ENCODE measurements around the gene USH2A. TPM values are rescaled to one million over a fixed set of nuclear protein-coding genes. Genes with fewer than 3 reads are reported as not detected.

Gene USH2A
- total and polyA plus RNA-seq, 5 donors from 2014 or later = not detected

GRCh38 chr1:216200941-216201340, 222.3 kb downstream of the USH2A start:
- H3K36me3 Mint-ChIP-seq = no peaks in the 10 kb centered on the region
- H3K27me3 Mint-ChIP-seq = no peaks in the 10 kb centered on the region
- H3K9me3 ChIP-seq (ENCODE audit: control insufficient read depth in 2 of 2, low read length in 2 of 2) = peaks cover 0 to 6% of the 10 kb centered on the region in 2 experiments
- no peak overlapping the region for H3K4me3 ChIP-seq (ENCODE audit: low read depth, low read length)
- no peak overlapping the region for H3K27ac Mint-ChIP-seq
- H3K27ac ChIP-seq (ENCODE audit: insufficient read depth, low read length, poor library complexity, severe bottlenecking) = no peak overlapping the region
- H3K27me3 ChIP-seq (ENCODE audit: control insufficient read depth, insufficient read depth, low read length) = no peaks in the 10 kb centered on the region
- ATAC-seq (ENCODE audit: low read depth in 2 of 2) = no peak
- no peaks in the 10 kb centered on the region for H3K4me1 Mint-ChIP-seq
- H3K9me3 Mint-ChIP-seq = peaks cover 0 to 16% (median 4%) of the 10 kb centered on the region in 7 donors
- H3K4me3 Mint-ChIP-seq = no peak overlapping the region
- no peak for DNase-seq
- H3K4me1 ChIP-seq (ENCODE audit: control insufficient read depth, insufficient read depth, low read length, poor library complexity, severe bottlenecking) = no peaks in the 10 kb centered on the region
- H3K36me3 ChIP-seq (ENCODE audit: control insufficient read depth, insufficient read depth, low read length) = no peaks in the 10 kb centered on the region

- H3K27me3 ChIP-seq (ENCODE audit: control insufficient read depth, insufficient read depth, low read length) = no peaks in the 10 kb centered on the region
- no peak overlapping the region for H3K27ac ChIP-seq (ENCODE audit: insufficient read depth, low read length, poor library complexity, severe bottlenecking)
These were observed 228.5 kb downstream of the USH2A start for GRCh38 chr1:216194721-216195120.

GRCh38 chr1:216193839-216194443, 229.3 kb downstream of the USH2A start:
- no peak overlapping the region for H3K4me3 ChIP-seq (ENCODE audit: low read depth, low read length)
- no peak overlapping the region for H3K27ac Mint-ChIP-seq
- no peaks in the 10 kb centered on the region for H3K36me3 ChIP-seq (ENCODE audit: control insufficient read depth, insufficient read depth, low read length)
- H3K27me3 ChIP-seq (ENCODE audit: control insufficient read depth, insufficient read depth, low read length) = no peaks in the 10 kb centered on the region
- H3K27ac ChIP-seq (ENCODE audit: insufficient read depth, low read length, poor library complexity, severe bottlenecking) = no peak overlapping the region
- H3K4me1 Mint-ChIP-seq = no peaks in the 10 kb centered on the region
- ATAC-seq (ENCODE audit: low read depth in 2 of 2) = no peak
- H3K9me3 ChIP-seq (ENCODE audit: control insufficient read depth in 2 of 2, low read length in 2 of 2) = peaks cover 0 to 11% of the 10 kb centered on the region in 2 experiments
- peaks cover 4 to 14% (median 5%) of the 10 kb centered on the region in 7 donors for H3K9me3 Mint-ChIP-seq
- no peaks in the 10 kb centered on the region for H3K36me3 Mint-ChIP-seq
- no peak for DNase-seq
- H3K27me3 Mint-ChIP-seq = no peaks in the 10 kb centered on the region
- no peaks in the 10 kb centered on the region for H3K4me1 ChIP-seq (ENCODE audit: control insufficient read depth, insufficient read depth, low read length, poor library complexity, severe bottlenecking)
- no peak overlapping the region for H3K4me3 Mint-ChIP-seq

More at GRCh38 chr1:216194721-216195120, 228.5 kb downstream of the USH2A start:
- Mint-ChIP-seq H3K36me3 (no peaks in the 10 kb centered on the region), H3K27ac (no peak overlapping the region), H3K4me3 (no peak overlapping the region), H3K27me3 (no peaks in the 10 kb centered on the region), H3K4me1 (no peaks in the 10 kb centered on the region), H3K9me3 (peaks cover 4 to 14% (median 7%) of the 10 kb centered on the region in 7 donors)
- Histone ChIP-seq H3K36me3 (ENCODE audit: control insufficient read depth, insufficient read depth, low read length) (no peaks in the 10 kb centered on the region), H3K4me1 (ENCODE audit: control insufficient read depth, insufficient read depth, low read length, poor library complexity, severe bottlenecking) (no peaks in the 10 kb centered on the region), H3K9me3 (ENCODE audit: control insufficient read depth in 2 of 2, low read length in 2 of 2) (peaks cover 0 to 11% of the 10 kb centered on the region in 2 experiments), H3K4me3 (ENCODE audit: low read depth, low read length) (no peak overlapping the region)
- ATAC-seq (ENCODE audit: low read depth in 2 of 2) (no peak), DNase-seq (no peak)

GRCh38 chr1:216190438-216190837, 232.8 kb downstream of the USH2A start:
- Mint-ChIP-seq H3K27ac (no peak overlapping the region), H3K27me3 (no peaks in the 10 kb centered on the region), H3K36me3 (no peaks in the 10 kb centered on the region), H3K4me3 (no peak overlapping the region), H3K9me3 (peaks cover 4 to 14% (median 8%) of the 10 kb centered on the region in 7 donors), H3K4me1 (no peaks in the 10 kb centered on the region)
- H3K4me1 ChIP-seq (ENCODE audit: control insufficient read depth, insufficient read depth, low read length, poor library complexity, severe bottlenecking) = no peaks in the 10 kb centered on the region
- ATAC-seq (ENCODE audit: low read depth in 2 of 2) = no peak
- no peaks in the 10 kb centered on the region for H3K36me3 ChIP-seq (ENCODE audit: control insufficient read depth, insufficient read depth, low read length)
- DNase-seq = no peak
- H3K9me3 ChIP-seq (ENCODE audit: control insufficient read depth in 2 of 2, low read length in 2 of 2) = peaks cover 3 to 9% of the 10 kb centered on the region in 2 experiments
- no peak overlapping the region for H3K27ac ChIP-seq (ENCODE audit: insufficient read depth, low read length, poor library complexity, severe bottlenecking)
- H3K27me3 ChIP-seq (ENCODE audit: control insufficient read depth, insufficient read depth, low read length) = no peaks in the 10 kb centered on the region
- no peak overlapping the region for H3K4me3 ChIP-seq (ENCODE audit: low read depth, low read length)

- Mint-ChIP-seq H3K4me1 (no peaks in the 10 kb centered on the region), H3K27me3 (no peaks in the 10 kb centered on the region), H3K36me3 (no peaks in the 10 kb centered on the region), H3K27ac (no peak overlapping the region), H3K9me3 (peaks cover 0 to 11% (median 6%) of the 10 kb centered on the region in 7 donors), H3K4me3 (no peak overlapping the region)
- peaks cover 0 to 3% of the 10 kb centered on the region in 2 experiments for H3K9me3 ChIP-seq (ENCODE audit: control insufficient read depth in 2 of 2, low read length in 2 of 2)
- H3K27me3 ChIP-seq (ENCODE audit: control insufficient read depth, insufficient read depth, low read length) = no peaks in the 10 kb centered on the region
- no peak for DNase-seq
- no peaks in the 10 kb centered on the region for H3K36me3 ChIP-seq (ENCODE audit: control insufficient read depth, insufficient read depth, low read length)
- no peak overlapping the region for H3K27ac ChIP-seq (ENCODE audit: insufficient read depth, low read length, poor library complexity, severe bottlenecking)
- H3K4me3 ChIP-seq (ENCODE audit: low read depth, low read length) = no peak overlapping the region
- ATAC-seq (ENCODE audit: low read depth in 2 of 2) = no peak
- no peaks in the 10 kb centered on the region for H3K4me1 ChIP-seq (ENCODE audit: control insufficient read depth, insufficient read depth, low read length, poor library complexity, severe bottlenecking)
These were observed 236.4 kb downstream of the USH2A start for GRCh38 chr1:216186816-216187215.

GRCh38 chr1:216186141-216186540, 237.1 kb downstream of the USH2A start:
- Mint-ChIP-seq H3K36me3 (no peaks in the 10 kb centered on the region), H3K9me3 (peaks cover 0 to 11% (median 6%) of the 10 kb centered on the region in 7 donors), H3K27me3 (no peaks in the 10 kb centered on the region), H3K27ac (no peak overlapping the region), H3K4me3 (no peak overlapping the region), H3K4me1 (no peaks in the 10 kb centered on the region)
- no peak for DNase-seq
- ATAC-seq (ENCODE audit: low read depth in 2 of 2) = no peak
- H3K4me3 ChIP-seq (ENCODE audit: low read depth, low read length) = no peak overlapping the region
- no peaks in the 10 kb centered on the region for H3K27me3 ChIP-seq (ENCODE audit: control insufficient read depth, insufficient read depth, low read length)
- H3K36me3 ChIP-seq (ENCODE audit: control insufficient read depth, insufficient read depth, low read length) = no peaks in the 10 kb centered on the region
- peaks cover 0 to 3% of the 10 kb centered on the region in 2 experiments for H3K9me3 ChIP-seq (ENCODE audit: control insufficient read depth in 2 of 2, low read length in 2 of 2)
- no peaks in the 10 kb centered on the region for H3K4me1 ChIP-seq (ENCODE audit: control insufficient read depth, insufficient read depth, low read length, poor library complexity, severe bottlenecking)
- no peak overlapping the region for H3K27ac ChIP-seq (ENCODE audit: insufficient read depth, low read length, poor library complexity, severe bottlenecking)

GRCh38 chr1:216184126-216184680, 239.0 kb downstream of the USH2A start:
- H3K27ac ChIP-seq (ENCODE audit: insufficient read depth, low read length, poor library complexity, severe bottlenecking) = no peak overlapping the region
- no peaks in the 10 kb centered on the region for H3K4me1 ChIP-seq (ENCODE audit: control insufficient read depth, insufficient read depth, low read length, poor library complexity, severe bottlenecking)
- peaks cover 0 to 3% of the 10 kb centered on the region in 2 experiments for H3K9me3 ChIP-seq (ENCODE audit: control insufficient read depth in 2 of 2, low read length in 2 of 2)
- no peak for ATAC-seq (ENCODE audit: low read depth in 2 of 2)
- H3K36me3 ChIP-seq (ENCODE audit: control insufficient read depth, insufficient read depth, low read length) = no peaks in the 10 kb centered on the region
- H3K4me3 ChIP-seq (ENCODE audit: low read depth, low read length) = no peak overlapping the region
- H3K27ac Mint-ChIP-seq = no peak overlapping the region
- H3K4me3 Mint-ChIP-seq = no peak overlapping the region
- H3K36me3 Mint-ChIP-seq = no peaks in the 10 kb centered on the region
- H3K4me1 Mint-ChIP-seq = no peaks in the 10 kb centered on the region
- H3K9me3 Mint-ChIP-seq = peaks cover 0 to 14% (median 6%) of the 10 kb centered on the region in 7 donors
- no peaks in the 10 kb centered on the region for H3K27me3 Mint-ChIP-seq
- DNase-seq = no peak
- H3K27me3 ChIP-seq (ENCODE audit: control insufficient read depth, insufficient read depth, low read length) = no peaks in the 10 kb centered on the region

- Histone ChIP-seq H3K9me3 (ENCODE audit: control insufficient read depth in 2 of 2, low read length in 2 of 2) (peaks cover 0 to 3% of the 10 kb centered on the region in 2 experiments), H3K27me3 (ENCODE audit: control insufficient read depth, insufficient read depth, low read length) (no peaks in the 10 kb centered on the region), H3K27ac (ENCODE audit: insufficient read depth, low read length, poor library complexity, severe bottlenecking) (no peak overlapping the region), H3K4me1 (ENCODE audit: control insufficient read depth, insufficient read depth, low read length, poor library complexity, severe bottlenecking) (no peaks in the 10 kb centered on the region), H3K36me3 (ENCODE audit: control insufficient read depth, insufficient read depth, low read length) (no peaks in the 10 kb centered on the region), H3K4me3 (ENCODE audit: low read depth, low read length) (no peak overlapping the region)
- Mint-ChIP-seq H3K36me3 (no peaks in the 10 kb centered on the region), H3K9me3 (peaks cover 0 to 19% (median 6%) of the 10 kb centered on the region in 7 donors), H3K4me3 (no peak overlapping the region), H3K4me1 (no peaks in the 10 kb centered on the region), H3K27ac (no peak overlapping the region), H3K27me3 (no peaks in the 10 kb centered on the region)
- ATAC-seq (ENCODE audit: low read depth in 2 of 2) (no peak), DNase-seq (no peak)
These were observed 239.8 kb downstream of the USH2A start for GRCh38 chr1:216183454-216183853.

Data from CD4-positive, CD25-positive, alpha-beta regulatory T cell (primary cell).